H1 (cell line): ENCODE measurements around the gene MAS1L. TPM values are rescaled to one million over a fixed set of nuclear protein-coding genes. Genes with fewer than 3 reads are reported as not detected.

ENCODE experiments used
- CTCF ChIA-PET: fragments of 300-600 bp; sonication (Branson Sonifier 250); formaldehyde crosslinking; loops from one replicate; lab custom pipeline; 2021; ENCODE audit not compliant: partially characterized antibody; lab: Charles Lee
- POLR2A ChIA-PET: fragments of 300-600 bp; sonication (Branson Sonifier 250); formaldehyde crosslinking; loops from one replicate; lab custom pipeline; 2021; ENCODE audit warnings: inconsistent platforms; ENCODE audit not compliant: partially characterized antibody; lab: Charles Lee
- DNase-seq, 2 experiments: peaks; one replicate each; pipeline versions ENCODE4 v3.0.0 to v3.0.0-alpha.2; 2010 to 2022; ENCODE audit warnings: low spot score in 2 of 2, low read depth in 1 of 2, mixed read lengths in 1 of 2
- FAIRE-seq: peaks from 2 replicates; lab custom pipeline; 2011; peaks lifted over from hg19 to GRCh38; lab: Jason Lieb, UNC
- H2AFZ ChIP-seq: 2 replicates; pipeline ENCODE4 v1.8.1; 2012; ENCODE audit warnings: low read length, inconsistent platforms
- H2AK5ac ChIP-seq: 2 replicates; pipeline ENCODE4 v1.6.1; 2013; ENCODE audit warnings: low read depth, low read length
- H2BK120ac ChIP-seq: replicated peaks from 2 replicates; pipeline ENCODE3; 2013; ENCODE audit warnings: low read depth, low read length, inconsistent platforms
- H2BK12ac ChIP-seq: 2 replicates; pipeline ENCODE4 v1.6.1; 2013; ENCODE audit warnings: low read depth, low read length
- H2BK15ac ChIP-seq: 2 replicates; pipeline ENCODE4 v1.6.1; 2013; ENCODE audit warnings: low read length
- H2BK20ac ChIP-seq: 2 replicates; pipeline ENCODE4 v1.6.1; 2013; ENCODE audit warnings: low read length
- H2BK5ac ChIP-seq: 2 replicates; pipeline ENCODE4 v1.6.1; 2013; ENCODE audit warnings: low read depth, low read length
- H3K14ac ChIP-seq: 2 replicates; pipeline ENCODE4 v1.6.1; 2013; ENCODE audit warnings: inconsistent platforms; ENCODE audit not compliant: insufficient read length
- H3K18ac ChIP-seq: 2 replicates; pipeline ENCODE4 v1.6.1; 2013; ENCODE audit warnings: low read length; ENCODE audit errors: extremely low read depth
- H3K23ac ChIP-seq: 2 replicates; pipeline ENCODE4 v1.6.1; 2013; ENCODE audit warnings: inconsistent platforms; ENCODE audit not compliant: insufficient read length
- H3K23me2 ChIP-seq: 2 replicates; pipeline ENCODE4 v1.6.1; 2013; ENCODE audit warnings: low read depth, low read length
- H3K27ac ChIP-seq: 2 replicates; pipeline ENCODE4 v1.6.1; 2011; ENCODE audit warnings: low read depth, low read length, inconsistent platforms
- H3K27me3 ChIP-seq, 4 experiments: replicated peaks in 1 of 4; 1 replicate in 1 of 4; 2 replicates in 3 of 4; pipeline versions ENCODE4 v1.6.1 to v1.8.1; 2011 to 2013; ENCODE audit warnings: low read length in 3 of 4, mild to moderate bottlenecking in 3 of 4, inconsistent platforms in 2 of 4, mixed read lengths in 2 of 4, moderate library complexity in 1 of 4; ENCODE audit not compliant: control insufficient read depth in 3 of 4, insufficient read depth in 3 of 4; ENCODE audit errors: extremely low read depth in 1 of 4
- H3K36me3 ChIP-seq, 4 experiments: 2 replicates each; pipeline versions ENCODE4 v1.6.1 to v1.8.1; 2011 to 2013; ENCODE audit warnings: mild to moderate bottlenecking in 4 of 4, low read length in 3 of 4, moderate library complexity in 2 of 4, control low read depth in 1 of 4, inconsistent platforms in 1 of 4; ENCODE audit not compliant: insufficient read depth in 4 of 4, control insufficient read depth in 2 of 4
- H3K4ac ChIP-seq: replicated peaks from 2 replicates; pipeline ENCODE3; 2013; ENCODE audit warnings: low read length, low read depth, mixed read lengths, inconsistent platforms; ENCODE audit not compliant: insufficient read length
- H3K4me1 ChIP-seq, 4 experiments: replicated peaks in 1 of 4; 1 replicate in 1 of 4; 2 replicates in 3 of 4; pipeline versions ENCODE4 v1.6.1 to v1.8.1; 2011 to 2013; ENCODE audit warnings: low read length in 3 of 4, inconsistent platforms in 2 of 4, mixed read lengths in 1 of 4; ENCODE audit not compliant: insufficient read depth in 4 of 4, control insufficient read depth in 3 of 4
- H3K4me2 ChIP-seq, 2 experiments: 2 replicates each; pipeline versions ENCODE4 v1.6.1 to v1.8.1; 2011 to 2013; ENCODE audit warnings: low read depth in 2 of 2, low read length in 2 of 2, control low read depth in 1 of 2, inconsistent platforms in 1 of 2, mild to moderate bottlenecking in 1 of 2; ENCODE audit not compliant: insufficient read depth in 1 of 2
- H3K4me3 ChIP-seq, 4 experiments: fragments of 200-600, 300-600 bp in 1 of 4; sonication (generic), shearing (Covaris generic), sonication (Bioruptor Twin) in 1 of 4; 2 replicates each; pipeline versions ENCODE4 v1.5.1 to v1.8.1; 2011 to 2016; ENCODE audit warnings: low read length in 4 of 4, low read depth in 3 of 4, control low read depth in 2 of 4, inconsistent platforms in 2 of 4, mild to moderate bottlenecking in 2 of 4, mixed read lengths in 1 of 4, moderate library complexity in 1 of 4; ENCODE audit not compliant: insufficient read depth in 2 of 4; ENCODE audit errors: extremely low read depth in 1 of 4
- H3K56ac ChIP-seq: replicated peaks from 2 replicates; pipeline ENCODE3; 2013; ENCODE audit warnings: low read depth, mild to moderate bottlenecking, mixed read lengths, low read length, inconsistent platforms; ENCODE audit not compliant: insufficient read length
- H3K79me1 ChIP-seq: 2 replicates; pipeline ENCODE4 v1.6.1; 2013; ENCODE audit warnings: low read depth, low read length, control low read depth
- H3K79me2 ChIP-seq, 2 experiments: 2 replicates each; pipeline versions ENCODE4 v1.6.1 to v1.8.1; 2012 to 2013; ENCODE audit warnings: low read length in 2 of 2, mild to moderate bottlenecking in 2 of 2, inconsistent platforms in 1 of 2; ENCODE audit not compliant: insufficient read depth in 2 of 2, control insufficient read depth in 1 of 2
- H3K9ac ChIP-seq, 4 experiments: replicated peaks in 1 of 4; 1 replicate in 1 of 4; 2 replicates in 3 of 4; pipeline versions ENCODE4 v1.6.1 to v1.8.1; 2011 to 2013; ENCODE audit warnings: low read depth in 3 of 4, low read length in 3 of 4, control low read depth in 2 of 4, mild to moderate bottlenecking in 2 of 4, moderate library complexity in 2 of 4, inconsistent platforms in 1 of 4; ENCODE audit errors: extremely low read depth in 1 of 4
- H3K9me3 ChIP-seq, 2 experiments: 2 replicates each; pipeline versions ENCODE4 v1.6.1 to v1.8.1; 2012 to 2013; ENCODE audit warnings: mild to moderate bottlenecking in 2 of 2, moderate library complexity in 2 of 2, control low read depth in 1 of 2, inconsistent platforms in 1 of 2, low read depth in 1 of 2, low read length in 1 of 2, mixed read lengths in 1 of 2; ENCODE audit not compliant: insufficient read depth in 2 of 2
- H4K20me1 ChIP-seq, 2 experiments: replicated peaks in 1 of 2; 2 replicates each; pipeline versions ENCODE3 to v1.8.1; 2011 to 2013; ENCODE audit warnings: inconsistent platforms in 2 of 2, low read length in 2 of 2, mild to moderate bottlenecking in 1 of 2; ENCODE audit not compliant: insufficient read depth in 2 of 2, control insufficient read depth in 1 of 2
- H4K5ac ChIP-seq: 2 replicates; pipeline ENCODE4 v1.6.1; 2013; ENCODE audit warnings: low read length, low read depth, mixed read lengths, inconsistent platforms; ENCODE audit not compliant: insufficient read length
- H4K8ac ChIP-seq: 2 replicates; pipeline ENCODE4 v1.8.0; 2013; ENCODE audit warnings: mild to moderate bottlenecking, moderate library complexity, low read length, inconsistent platforms; ENCODE audit not compliant: insufficient read depth; ENCODE audit errors: extremely low read depth
- H4K91ac ChIP-seq: replicated peaks from 2 replicates; pipeline ENCODE3; 2013; ENCODE audit warnings: low read length, mixed read lengths, inconsistent platforms; ENCODE audit not compliant: insufficient read length
- CHD2 ChIP-seq: IDR thresholded peaks from 2 replicates; pipeline ENCODE4 v1.6.1; 2012; ENCODE audit warnings: low read length, improper control_type of control experiment
- NRF1 ChIP-seq: IDR thresholded peaks from 2 replicates; pipeline ENCODE4 v1.6.1; 2011; ENCODE audit warnings: mild to moderate bottlenecking, low read depth, low read length, improper control_type of control experiment
- RBBP5 ChIP-seq: IDR thresholded peaks from 2 replicates; pipeline ENCODE4 v1.7.1; 2012; ENCODE audit warnings: low read depth, mild to moderate bottlenecking, inconsistent platforms, low read length, moderate library complexity, borderline replicate concordance
- WGBS, 2 experiments: shearing (Covaris generic) in 1 of 2; methylation state at CpG; one replicate each; pipeline versions ENCODE4 v1.1.6 to v1.1.7; 2013 to 2015; ENCODE audit warnings: low lambda C conversion rate in 2 of 2, mixed read lengths in 2 of 2, inconsistent platforms in 1 of 2, low coverage in 1 of 2, missing lambda C conversion rate in 1 of 2; ENCODE audit not compliant: insufficient replicate concordance in 2 of 2, insufficient coverage in 1 of 2, insufficient read length in 1 of 2; ENCODE audit errors: extremely low coverage in 1 of 2, missing lambda C conversion rate in 1 of 2; 5-methylcytosine and 5-hydroxymethylcytosine counted together
- polyA plus RNA-seq, 7 experiments: library from polyadenylated mRNA; depleted of rRNA in 3 of 7; stranded (reverse) in 5 of 7; unstranded in 2 of 7; fragments of >200 nt in 5 of 7; fragments of 200-250 nt in 2 of 7; gene quantifications; 1 replicate in 5 of 7; 2 replicates in 1 of 7; 4 replicates in 1 of 7; pipeline versions ENCODE4 v1.2.1 to v1.2.3, GENCODE V29; 2011 to 2013; ENCODE audit warnings: missing spikeins in 2 of 7, mixed read lengths in 2 of 7
- total RNA-seq: library from RNA; stranded (reverse); fragmentation: NEBNext Ultra II Directional; extraction: Animal tissue kit (Norgen Biotek cat#: 25700); gene quantifications from 2 replicates; pipeline ENCODE4 v1.2.1, GENCODE V29; 2021

Gene MAS1L
- total and polyA plus RNA-seq, 2 of the 8 experiments (the other 6 are each of a cell fraction or from before 2014, with no cell fraction given) = not detected

DNA sequence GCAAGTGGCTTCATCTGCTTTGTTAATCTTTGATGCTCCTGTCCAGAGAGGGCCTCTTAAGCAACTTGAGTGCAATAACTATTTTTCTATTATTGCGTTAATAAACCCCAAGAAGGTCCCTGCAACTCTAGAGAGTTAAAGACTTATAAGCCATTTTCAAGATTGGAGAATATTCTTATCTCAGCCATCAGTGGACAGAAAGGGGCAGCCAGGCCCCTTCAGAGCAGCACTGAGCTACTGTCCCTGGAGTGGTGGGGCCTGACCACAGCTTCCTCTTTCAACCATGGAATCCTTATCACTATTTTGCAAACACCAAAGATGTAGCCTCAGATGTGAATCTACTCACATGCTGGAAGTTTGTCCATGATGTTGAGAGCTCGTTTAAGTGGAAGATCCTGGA, 2.8 kb upstream of the MAS1L start:
- no peaks in the 10 kb centered on the region for H3K23me2 ChIP-seq
- H2BK12ac ChIP-seq = no peak overlapping the region
- no peak overlapping the region for H4K5ac ChIP-seq
- WGBS, 2 experiments = 90% methylated on average over 2 of the region's 2 CpGs; no CpG with 5 or more reads in 1 of the 2 experiments
- ChIA-PET POLR2A (no interaction called here), CTCF (interaction anchor here (1.4 kb wide), 1 partner anchor 99 kb away, joined by 3 read pairs; no protein-coding TSS in a partner anchor)
- no peak overlapping the region for H3K27ac ChIP-seq
- H3K14ac ChIP-seq = no peak overlapping the region
- H3K27me3 ChIP-seq = no peaks in the 10 kb centered on the region
- no peaks in the 10 kb centered on the region for H3K4me1 ChIP-seq
- H4K8ac ChIP-seq = no peak overlapping the region
- DNase-seq (no peak), FAIRE-seq (no peak)
- no peak overlapping the region for H2BK15ac ChIP-seq
- no peak overlapping the region for H3K4me2 ChIP-seq
- no peak overlapping the region for H3K4ac ChIP-seq
- no peak overlapping the region for H2AK5ac ChIP-seq
- H3K79me2 ChIP-seq = no peaks in the 10 kb centered on the region
- H2BK5ac ChIP-seq = no peak overlapping the region
- no peaks in the 10 kb centered on the region for H3K9me3 ChIP-seq
- no peak overlapping the region for H2BK20ac ChIP-seq
- no peaks in the 10 kb centered on the region for H4K20me1 ChIP-seq
- H3K79me1 ChIP-seq = no peaks in the 10 kb centered on the region
- no peak overlapping the region for H4K91ac ChIP-seq
- no peak overlapping the region for H3K9ac ChIP-seq
- H2BK120ac ChIP-seq = no peak overlapping the region
- H3K36me3 ChIP-seq = no peaks in the 10 kb centered on the region
- H3K23ac ChIP-seq = no peak overlapping the region
- no peak overlapping the region for H2AFZ ChIP-seq
- no peak overlapping the region for H3K4me3 ChIP-seq
- no peak overlapping the region for H3K18ac ChIP-seq
- H3K56ac ChIP-seq = no peak overlapping the region
- TF ChIP-seq CHD2 = no peak
- TF ChIP-seq RBBP5 = no peak
- no peak for TF ChIP-seq NRF1
